ENCODE results near the gene MEA1.
"Not testable (repeated sequence)": the region's sequence is repeated elsewhere in the genome, so short reads cannot be mapped to it uniquely, and the experiment has no call there.

MEA1 gene

DNA sequence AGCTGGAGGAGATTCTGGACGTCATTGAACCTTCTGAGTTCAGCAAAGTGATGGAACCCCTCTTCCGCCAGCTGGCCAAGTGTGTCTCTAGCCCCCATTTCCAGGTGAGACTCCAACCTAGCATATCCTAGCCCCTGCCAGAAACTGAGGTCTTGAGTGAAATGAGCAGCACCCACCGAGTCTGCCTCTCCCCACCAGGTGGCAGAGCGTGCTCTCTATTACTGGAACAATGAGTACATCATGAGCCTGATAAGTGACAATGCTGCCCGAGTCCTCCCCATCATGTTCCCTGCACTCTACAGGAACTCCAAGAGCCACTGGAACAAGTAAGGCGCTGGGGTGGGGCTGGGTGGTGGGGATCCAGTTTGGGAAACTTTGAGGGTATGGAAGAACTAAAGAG lies 4.6 kb downstream of the MEA1 start:
- DNase-seq (ENCODE audit: low read depth) = no peak

DNA sequence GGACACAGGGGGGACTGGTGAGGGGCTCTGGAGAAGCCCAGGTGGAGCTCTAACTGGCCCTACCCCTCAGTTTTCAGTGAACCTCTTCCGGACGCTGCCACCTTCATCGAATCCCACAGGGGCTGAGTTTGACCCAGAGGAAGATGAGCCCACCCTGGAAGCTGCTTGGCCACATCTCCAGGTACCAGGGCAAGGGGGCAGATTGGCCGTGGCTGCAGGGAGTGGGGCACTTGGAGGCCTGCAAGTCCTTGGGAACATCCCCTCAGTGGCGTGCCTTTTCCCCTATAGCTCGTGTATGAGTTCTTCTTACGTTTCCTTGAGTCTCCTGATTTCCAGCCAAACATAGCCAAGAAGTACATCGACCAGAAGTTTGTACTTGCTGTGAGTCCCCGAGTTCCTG lies 6.6 kb downstream of the MEA1 start:
- DNase-seq (ENCODE audit: low read depth) = no peak

DNA sequence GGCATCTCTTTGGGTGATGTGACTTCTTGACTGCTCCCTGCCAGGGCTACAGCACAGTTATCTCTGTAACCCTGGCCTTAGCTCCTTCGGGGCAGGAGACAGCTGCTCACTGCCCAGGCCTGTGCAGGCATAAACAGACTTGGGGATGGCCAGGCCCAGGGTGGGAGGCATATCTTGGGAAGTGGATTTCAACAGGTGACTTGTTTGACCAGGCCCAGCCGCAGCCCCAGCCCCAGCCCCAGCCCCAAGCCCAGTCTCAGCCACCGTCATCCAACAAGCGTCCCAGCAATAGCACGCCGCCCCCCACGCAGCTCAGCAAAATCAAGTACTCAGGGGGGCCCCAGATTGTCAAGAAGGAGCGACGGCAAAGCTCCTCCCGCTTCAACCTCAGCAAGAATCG lies 7.5 kb downstream of the MEA1 start:
- DNase-seq (ENCODE audit: low read depth) = no peak

DNA sequence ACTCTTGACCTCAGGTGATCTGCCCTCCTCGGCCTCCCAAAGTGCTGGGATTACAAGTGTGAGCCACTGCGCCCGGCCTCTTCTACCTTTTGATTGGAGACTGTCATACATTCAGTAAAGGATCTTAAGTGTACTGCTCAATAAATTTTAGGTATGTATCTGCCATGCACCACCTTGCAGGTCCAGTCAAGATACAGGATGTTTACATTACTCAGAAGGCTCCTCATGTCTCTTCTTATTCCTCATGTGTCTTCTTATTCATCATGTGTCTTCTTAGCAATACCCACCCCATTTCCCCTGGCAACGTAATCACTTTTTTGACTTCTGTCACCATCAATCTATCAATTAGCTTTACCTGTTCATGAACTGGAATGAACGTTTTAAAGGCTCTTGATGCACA lies 7.9 kb downstream of the MEA1 start:
- no peak for DNase-seq (ENCODE audit: low read depth)

DNA sequence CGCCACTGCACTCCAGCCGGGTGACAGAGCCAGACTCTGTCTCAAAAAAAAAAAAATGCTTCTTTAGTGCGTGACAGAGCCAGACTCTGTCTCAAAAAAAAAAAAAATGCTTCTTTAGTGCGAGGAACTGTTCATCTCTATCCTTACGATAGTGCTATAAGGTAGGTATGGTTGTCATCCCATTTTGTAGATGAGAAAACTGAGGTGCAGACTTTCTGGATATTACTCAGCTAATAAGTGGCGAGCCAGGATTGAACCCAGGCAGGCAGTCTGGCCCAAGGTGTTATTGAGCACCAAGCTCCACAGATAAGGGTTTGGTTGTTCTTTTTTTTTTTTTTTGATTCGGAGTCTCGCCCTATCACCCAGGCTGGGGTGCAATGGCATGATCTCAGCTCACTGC lies 11.9 kb downstream of the MEA1 start:
- DNase-seq (ENCODE audit: low read depth) = no peak

DNA sequence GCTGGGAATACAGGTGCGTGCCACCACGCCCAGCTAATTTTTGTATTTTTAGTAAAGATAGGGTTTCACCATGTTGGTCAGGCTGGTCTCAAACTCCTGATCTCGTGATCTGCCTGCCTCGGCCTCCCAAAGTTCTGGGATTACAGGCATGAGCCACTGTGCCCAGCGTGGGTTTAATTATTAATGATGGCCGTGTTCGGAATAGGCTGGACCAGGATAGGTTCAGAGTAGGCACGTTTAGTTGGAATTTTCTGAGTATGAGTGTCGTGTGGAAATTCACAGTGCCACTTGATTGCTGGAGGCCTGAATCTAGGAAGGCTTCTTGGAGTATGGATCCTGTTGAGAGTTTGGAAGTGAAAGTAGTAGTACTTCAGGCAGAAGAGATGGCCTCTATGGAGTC lies 15.5 kb downstream of the MEA1 start:
- DNase-seq (ENCODE audit: low read depth) = not testable (repeated sequence)

DNA sequence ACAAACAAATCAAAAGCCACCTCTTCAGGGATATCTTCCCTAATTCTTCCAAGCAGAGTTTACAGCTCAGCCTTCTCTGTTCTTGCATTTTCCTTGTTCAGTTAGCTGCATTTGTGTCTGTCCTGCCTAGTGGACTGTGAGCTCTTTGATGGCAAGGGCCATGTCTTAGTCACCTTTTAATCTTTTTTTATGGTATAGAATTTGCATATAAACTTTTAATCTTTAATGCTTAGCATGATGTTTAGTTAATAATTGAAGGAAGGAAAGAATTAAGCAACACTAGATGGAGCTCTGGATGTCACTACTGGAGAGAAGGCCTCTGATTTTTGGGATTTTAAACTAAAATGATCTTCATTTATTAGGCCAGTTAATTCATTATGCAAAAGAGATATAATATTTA lies 17.2 kb downstream of the MEA1 start:
- no peak for DNase-seq (ENCODE audit: low read depth)

DNA sequence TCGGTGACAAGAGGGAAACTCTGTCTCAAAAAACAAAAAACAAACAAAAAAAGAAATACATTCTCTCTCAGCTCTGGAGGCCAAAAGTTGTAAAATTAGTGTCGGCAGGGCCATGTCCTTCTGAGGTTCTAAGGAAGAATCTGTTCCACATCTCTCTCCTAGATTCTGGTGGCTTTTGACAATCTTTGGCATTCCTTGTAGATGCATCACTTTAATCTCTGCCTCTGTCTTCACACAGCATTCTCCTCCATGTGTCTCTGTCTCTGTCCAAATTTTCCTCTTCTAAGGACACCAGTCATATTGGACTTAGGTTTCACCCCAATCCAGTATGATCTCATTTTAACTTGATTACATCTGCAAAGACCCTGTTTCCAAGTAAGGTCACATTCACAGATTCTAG lies 20.3 kb downstream of the MEA1 start:
- no peak for DNase-seq (ENCODE audit: low read depth)

DNA sequence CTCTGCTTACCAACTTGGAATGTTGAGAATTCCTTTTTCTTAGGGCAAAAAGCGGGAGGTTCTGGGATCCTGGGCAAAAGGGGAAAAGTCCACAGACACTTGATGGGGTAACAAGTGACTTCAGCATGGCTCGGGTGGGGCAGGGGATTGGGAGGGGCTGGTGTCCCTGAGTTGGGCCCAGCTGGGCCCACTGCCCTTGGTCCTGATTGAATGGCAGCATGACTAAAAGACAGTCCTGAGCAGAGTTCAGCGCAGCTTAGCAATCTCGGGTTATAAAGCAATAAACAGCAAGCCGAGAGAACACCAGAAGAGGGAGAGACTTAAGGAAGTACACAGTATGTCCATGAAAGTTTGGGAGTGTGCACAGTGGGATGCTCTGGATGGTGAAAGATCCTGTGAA lies 23.8 kb downstream of the MEA1 start:
- no peak for DNase-seq (ENCODE audit: low read depth)

DNA sequence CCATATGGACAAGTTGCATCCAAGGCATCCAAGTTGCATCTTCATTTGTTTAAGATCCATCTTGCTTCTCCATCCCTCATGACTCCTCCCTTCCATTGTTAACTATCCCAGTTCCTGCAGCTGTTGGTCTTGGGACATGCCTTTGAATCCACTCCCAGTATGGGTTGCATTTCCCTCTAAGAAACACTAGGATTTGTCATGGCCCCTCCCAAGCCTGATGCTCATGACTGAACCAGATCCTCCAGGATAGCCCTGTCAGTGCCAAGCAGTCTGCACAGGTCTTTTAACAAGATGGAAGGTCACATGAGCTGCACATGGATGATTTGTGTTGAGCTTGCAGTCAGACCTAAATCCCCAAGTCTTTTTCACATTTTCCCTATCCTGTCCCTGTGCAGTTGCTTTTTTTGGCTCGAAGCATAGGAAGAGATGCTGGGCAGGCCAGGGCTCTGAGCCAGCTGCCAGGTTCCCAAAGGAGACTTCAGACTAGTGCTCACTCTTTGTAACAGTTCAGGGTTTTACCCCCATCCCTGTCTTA lies 25.2 kb downstream of the MEA1 start:
- no peak for DNase-seq (ENCODE audit: low read depth)

DNA sequence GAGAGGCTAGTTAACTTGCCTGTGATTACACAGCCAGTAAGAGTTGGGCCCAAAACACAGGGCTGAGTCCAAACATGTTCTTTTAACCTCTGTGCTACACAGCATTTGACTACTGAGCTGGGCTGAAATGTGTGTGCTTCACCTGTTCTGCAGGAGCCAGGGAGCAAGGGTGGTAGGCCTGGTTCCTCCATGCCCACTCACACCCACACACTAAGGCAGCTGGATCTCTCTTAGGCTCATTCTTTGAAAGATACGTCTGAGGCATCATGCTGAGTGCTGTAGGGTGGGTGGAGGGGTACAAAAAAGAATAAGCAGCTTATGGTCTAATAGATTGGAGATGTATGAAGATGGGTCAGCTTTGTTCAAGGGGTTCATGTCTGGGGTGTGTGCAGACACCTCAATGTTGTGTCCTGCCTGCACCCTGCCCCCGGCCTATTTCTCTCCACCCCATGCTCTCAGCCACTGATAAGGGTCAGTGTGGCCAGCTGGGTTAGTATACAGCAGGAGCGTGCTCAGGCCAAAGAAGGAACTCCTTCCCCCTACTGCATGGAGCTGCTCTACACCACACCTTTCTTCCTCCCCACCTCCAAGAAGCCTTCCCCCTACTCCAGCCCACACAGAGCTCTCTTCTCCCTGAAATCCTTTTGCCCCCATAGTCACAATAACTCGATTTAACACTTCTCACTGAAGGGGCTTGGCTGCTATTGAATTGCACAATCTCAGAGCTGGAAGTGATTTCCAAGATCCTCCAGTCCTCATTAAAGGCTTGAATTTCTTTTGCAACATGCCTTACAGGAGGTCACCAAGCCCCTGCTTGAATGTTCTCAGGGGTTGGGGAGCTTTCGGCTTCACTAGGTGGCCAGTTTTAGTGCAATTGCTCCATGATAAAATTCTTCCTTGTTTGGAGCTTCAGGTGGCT lies 26.0 kb downstream of the MEA1 start:
- DNase-seq (ENCODE audit: low read depth) = no peak

DNA sequence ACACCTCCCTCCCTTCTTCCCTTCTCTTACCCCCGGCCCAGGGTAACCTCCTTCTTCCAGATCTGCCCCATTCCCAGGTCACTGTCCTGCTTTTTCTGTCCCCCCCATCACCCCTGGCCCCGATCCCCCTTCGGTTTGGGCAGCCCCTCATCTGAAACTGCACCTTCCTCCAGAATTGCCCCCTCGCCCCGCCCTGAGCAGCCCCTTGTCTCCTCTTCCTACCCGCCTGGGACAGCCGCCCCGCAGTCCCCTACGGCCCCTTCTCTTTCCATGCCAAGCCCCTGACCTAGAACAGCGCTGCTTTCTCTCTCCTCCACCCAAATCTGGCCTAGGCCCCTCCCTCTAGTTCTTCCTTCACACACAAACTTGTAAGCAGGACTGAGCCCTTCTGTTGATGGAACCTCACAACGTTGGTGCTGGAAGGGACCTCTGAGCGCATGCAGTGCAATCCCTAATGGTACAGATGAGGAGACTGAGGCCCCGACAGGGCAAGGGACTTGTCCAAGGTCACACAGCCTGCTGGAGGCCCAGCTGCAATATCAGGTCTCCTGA lies 28.7 kb downstream of the MEA1 start:
- DNase-seq (ENCODE audit: low read depth) = no peak

DNA sequence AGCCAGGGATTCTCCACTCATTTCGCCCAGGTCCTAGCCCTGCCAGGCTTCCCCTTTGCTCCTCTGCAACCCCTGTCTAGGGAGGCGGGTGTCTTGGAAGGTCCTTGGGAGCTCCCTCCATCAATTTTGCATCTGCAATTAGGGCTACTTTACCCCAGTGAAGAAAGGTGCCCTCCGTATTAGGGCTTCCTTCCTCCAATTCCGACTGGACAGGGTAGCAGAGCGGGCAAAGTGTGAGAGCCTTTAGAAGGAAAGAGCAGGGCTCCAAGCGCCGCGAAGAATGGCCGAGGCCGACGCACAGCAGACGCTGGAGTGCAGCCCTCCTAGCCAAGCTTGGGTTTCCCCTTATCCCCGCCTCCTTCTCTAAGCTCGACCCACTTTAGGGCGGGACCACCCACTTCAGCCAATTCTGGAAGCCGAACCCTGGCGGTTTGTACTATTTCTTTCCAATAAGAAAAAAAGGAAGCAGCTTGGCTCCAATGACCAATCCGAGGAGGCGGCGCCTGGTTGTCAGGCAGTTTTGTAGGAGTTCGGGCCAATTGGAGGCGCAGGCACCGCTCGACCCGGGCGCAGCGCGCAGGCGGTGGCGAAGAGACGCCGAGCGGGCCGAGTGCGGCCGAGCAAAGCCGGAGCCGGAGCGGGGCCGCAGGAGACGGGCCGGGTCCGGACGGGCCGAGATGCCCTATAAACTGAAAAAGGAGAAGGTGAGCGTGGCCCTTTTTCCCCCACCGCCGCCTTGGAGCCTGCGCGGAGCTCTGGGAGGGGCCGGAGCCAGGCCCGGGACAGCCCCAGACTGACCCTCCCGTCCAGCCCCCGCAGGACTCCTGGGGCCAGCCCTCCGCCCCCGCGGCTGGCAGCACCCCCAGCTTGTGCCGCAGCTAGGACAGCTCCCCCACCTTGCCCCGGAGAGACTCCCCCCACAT lies 29.5 kb downstream of the MEA1 start, which contains the start of gene PPP2R5D:
PPP2R5D (plus strand) TSS at position 570 of the 923 bp plus-strand sequence; CDS start at position 678, 108 bp downstream.
- peak; percentile 96 for DNase-seq (ENCODE audit: low read depth)

DNA sequence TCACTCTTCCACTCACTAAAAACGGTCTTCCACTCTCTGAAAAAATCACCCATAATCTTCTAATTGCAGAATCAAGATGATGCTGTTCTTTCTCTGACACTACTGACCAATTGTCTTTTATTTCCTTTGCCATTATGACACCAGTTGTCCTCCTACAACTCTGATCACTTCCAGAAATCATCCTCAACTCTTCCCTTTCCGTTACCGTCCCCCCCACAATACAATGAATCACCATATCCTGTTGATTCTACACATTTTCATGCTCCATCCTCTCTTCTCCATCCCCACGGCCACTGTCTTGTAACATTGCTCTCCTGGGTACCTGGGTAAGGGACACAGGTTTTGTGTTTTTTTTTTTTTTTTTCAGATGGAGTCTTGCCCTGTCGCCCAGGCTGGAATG lies 31.9 kb downstream of the MEA1 start:
- DNase-seq (ENCODE audit: low read depth) = no peak

DNA sequence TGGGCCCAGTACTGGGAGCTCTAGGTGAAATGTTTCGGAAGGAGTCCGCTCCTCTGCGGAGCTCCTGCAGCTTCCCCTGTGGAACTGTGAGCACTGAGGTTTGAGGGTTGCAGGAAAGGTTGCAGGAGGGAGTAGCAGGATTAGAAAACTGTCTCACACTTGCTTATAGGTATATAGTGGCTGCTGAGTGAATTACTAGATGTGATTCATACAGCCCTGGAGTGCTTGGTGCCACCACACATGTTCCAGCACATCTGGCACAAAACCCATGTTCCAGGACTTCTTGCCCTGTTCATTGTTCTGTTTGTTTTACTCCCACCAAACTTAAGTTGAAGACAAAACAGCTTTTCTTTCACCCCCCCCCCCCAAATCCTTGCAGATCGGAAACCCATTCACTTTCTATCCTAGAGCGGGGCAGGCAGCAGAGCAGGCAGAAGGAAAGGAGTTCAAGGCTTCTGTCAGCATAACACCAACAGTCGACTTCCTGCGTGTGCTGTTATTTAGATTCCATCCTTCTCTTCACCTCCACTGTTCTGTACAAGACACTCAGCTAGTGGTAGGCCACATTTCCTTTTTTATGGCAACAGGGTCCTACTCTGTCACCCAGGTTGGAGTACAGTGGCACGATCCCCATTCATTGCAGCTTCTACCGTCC lies 34.1 kb downstream of the MEA1 start:
- no peak for DNase-seq (ENCODE audit: low read depth)

DNA sequence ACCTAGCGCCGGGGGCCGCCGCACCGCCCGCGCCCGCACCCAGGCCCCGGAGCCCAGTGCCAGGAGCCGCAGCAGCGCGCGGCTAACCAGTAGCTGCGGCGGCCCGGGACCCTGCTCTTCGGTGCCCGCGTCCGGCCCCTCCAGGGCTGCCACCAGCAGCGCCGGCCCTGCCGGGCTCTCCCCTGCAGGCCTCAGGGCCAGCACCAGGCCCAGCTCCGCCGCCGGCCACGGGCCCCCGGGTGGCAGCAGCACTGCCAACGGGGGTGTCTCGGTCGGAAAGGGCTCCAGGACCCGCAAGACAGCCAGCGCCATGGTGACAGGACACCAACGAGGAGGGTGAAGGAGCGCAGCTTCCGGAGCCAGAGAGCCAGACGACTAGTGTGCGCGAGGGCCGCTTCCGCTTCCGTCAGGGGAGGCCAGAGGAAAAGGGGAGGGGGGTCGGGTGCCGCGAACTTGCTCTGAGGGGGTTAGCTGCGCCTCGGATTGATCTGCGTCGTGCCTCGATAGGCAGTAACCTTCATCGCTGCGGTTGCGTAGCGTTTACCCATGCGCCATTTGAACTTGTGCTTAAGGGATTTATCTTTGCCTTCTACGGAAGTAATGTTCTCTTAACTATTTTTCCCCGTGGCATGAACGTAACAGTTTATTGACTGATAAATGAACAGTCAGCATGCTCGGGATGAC lies 34.8 kb downstream of the MEA1 start, which contains the start of gene PEX6:
PEX6 (minus strand) TSS at position 343 of the 684 bp plus-strand sequence; CDS start at position 312, 31 bp downstream.
- DNase-seq (ENCODE audit: low read depth) = no peak

DNA sequence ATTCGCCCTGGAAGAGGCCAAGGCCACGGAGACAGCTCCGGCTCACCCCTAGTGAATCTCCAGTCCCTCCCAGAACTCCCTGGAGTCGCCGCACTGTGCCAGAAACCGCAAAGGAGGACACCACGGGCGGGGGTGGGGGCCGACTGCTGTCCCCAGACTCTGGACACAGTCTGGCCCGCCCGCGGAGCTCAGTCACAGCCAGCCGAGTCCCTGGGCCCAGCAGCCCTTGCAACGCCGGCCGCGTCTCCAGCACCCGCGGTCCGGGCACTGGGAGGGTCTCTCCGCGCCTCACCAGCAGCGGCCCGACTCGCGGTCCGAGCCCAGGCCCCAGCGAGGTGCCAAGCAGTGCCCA lies 35.3 kb downstream of the MEA1 start:
- no peak for DNase-seq (ENCODE audit: low read depth)

DNA sequence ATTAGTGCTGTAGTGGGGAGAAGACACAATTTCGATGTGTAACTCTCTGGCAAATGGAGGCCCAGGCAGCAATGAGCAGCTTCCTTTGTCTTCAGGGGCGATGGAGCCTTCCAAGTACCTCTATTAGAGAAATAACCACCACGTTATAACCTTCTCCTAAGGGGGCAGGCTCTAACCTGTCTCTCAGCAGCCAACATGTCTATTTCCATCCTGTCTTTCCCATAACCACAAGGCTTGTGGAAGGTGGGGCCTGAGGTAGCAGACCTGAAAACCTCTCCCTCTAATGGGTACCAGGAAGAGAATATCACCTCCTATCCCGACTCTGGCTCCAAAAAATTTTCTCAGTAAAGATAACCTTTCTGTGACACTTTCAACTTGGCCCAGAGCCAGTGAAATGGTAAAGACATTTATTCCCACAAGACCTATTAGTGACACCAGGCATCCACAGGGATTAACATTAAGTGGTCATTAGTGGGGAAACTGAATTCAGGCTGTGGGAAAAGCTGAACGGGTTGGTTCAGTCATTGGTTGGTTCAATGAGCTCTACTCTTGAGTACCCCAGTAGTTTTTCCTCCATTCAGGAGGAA lies 38.7 kb downstream of the MEA1 start:
- DNase-seq (ENCODE audit: low read depth) = no peak

DNA sequence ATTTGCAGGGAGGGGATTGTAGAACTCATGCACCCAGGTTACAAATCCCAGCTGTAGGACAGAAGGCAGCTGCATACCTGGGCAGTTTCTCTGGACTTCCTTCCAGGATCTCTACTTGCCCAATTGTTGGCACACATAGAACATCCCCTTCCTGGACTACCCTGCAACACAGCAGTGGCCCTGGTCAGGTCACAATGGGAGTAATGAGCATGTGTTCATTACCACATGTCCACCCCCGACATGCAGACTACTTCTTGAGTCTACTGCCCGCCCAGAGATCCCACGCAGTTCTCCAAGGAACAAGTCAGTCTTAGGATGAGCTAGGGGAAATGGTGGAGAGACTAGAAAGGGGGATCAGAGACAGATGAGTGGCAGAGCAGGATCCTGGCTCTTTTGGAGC lies 39.8 kb downstream of the MEA1 start:
- no peak for DNase-seq (ENCODE audit: low read depth)

DNA sequence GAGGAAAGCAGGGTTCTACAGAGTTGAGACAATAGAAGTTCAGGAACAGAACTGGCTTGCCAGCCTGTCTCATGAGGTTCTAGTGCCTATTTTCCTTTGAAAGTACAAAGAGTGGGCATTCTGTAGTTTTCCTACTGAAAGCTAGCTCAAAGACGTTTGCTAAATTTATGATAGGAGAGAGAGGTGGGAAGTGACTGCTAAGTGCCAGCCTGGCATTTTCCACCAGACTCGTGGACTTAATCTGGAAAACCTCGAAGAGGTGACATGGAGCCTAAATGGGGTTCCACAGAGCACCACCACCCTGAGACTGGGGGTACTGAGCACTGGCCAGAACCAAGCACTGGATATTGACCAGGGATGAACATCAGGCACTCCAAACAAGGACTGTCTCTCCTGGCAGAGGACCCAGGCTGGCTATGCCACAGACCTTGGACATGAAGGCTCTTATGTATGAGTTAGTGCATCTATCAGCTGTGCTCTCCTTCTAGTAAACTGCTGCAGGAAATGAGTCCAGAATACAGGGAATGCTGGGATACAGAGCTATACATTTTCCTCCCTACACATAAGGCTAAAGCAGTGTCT lies 41.9 kb downstream of the MEA1 start:
- DNase-seq (ENCODE audit: low read depth) = no peak

Data from non-pigmented ciliary epithelial cell (primary cell).